Stimulated activated CD8-positive, alpha-beta memory T cell treated with anti-CD3 and anti-CD28 coated beads, Interleukin-15, amount 100 ng/mL, for 1 hour (primary cell): Measurements from ENCODE around the gene GNB3.
"Not testable (repeated sequence)": the region's sequence is repeated elsewhere in the genome, so short reads cannot be mapped to it uniquely, and the experiment has no call there.

Experiments used
- DNase-seq: peaks from one replicate; pipeline ENCODE4 v3.0.0-alpha.2; 2020; ENCODE audit warnings: low read depth

Gene GNB3

GRCh38 chr12:6860942-6861341 lies 20.2 kb downstream of the GNB3 start:
- no peak for DNase-seq

GRCh38 chr12:6861391-6861790 lies 20.7 kb downstream of the GNB3 start:
- no peak for DNase-seq

- DNase-seq, result no peak
Observed at GRCh38 chr12:6863033-6863432, 22.3 kb downstream of the GNB3 start.

DNA sequence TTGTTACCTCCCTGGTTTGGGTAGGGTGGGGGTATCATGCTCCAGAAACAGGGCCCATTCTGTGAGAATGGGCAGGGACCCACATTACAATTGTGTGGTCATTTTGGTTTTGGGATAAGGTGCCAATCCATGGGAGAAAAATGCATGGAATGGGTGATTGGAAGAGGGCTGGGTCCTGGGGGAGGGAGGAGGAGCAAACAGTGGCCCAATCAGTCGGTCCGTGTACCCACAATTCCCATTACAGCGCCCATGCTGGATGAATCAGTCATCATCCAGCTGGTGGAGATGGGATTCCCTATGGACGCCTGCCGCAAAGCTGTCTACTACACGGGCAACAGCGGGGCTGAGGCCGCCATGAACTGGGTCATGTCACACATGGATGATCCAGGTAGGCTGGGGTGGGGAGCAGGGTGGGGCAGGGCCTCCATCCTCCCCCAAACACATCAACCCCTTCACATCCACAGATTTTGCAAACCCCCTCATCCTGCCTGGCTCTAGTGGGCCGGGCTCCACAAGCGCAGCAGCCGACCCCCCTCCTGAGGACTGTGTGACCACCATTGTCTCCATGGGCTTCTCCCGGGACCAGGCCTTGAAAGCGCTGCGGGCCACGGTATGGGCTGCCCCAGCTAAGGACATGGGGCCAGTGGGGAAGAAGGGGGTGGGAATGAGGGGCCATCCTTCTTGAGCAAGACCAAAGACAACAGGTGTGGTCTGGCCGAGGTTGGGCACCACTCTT lies 23.0 kb downstream of the GNB3 start:
- no peak for DNase-seq

GRCh38 chr12:6865307-6865706 lies 24.6 kb downstream of the GNB3 start:
- DNase-seq, result not testable (repeated sequence)

- no peak for DNase-seq
Observed at GRCh38 chr12:6866163-6866919, 25.6 kb downstream of the GNB3 start.

- DNase-seq, result no peak
Observed at GRCh38 chr12:6866920-6867412, 26.2 kb downstream of the GNB3 start.

GRCh38 chr12:6867413-6868210 lies 26.9 kb downstream of the GNB3 start, which contains the start of gene TPI1:
Gene TPI1, plus strand, starts transcription at chr12:6867531. Its CDS starts 36 bp downstream, at chr12:6867567.
- DNase-seq, result peak; percentile 61

DNA sequence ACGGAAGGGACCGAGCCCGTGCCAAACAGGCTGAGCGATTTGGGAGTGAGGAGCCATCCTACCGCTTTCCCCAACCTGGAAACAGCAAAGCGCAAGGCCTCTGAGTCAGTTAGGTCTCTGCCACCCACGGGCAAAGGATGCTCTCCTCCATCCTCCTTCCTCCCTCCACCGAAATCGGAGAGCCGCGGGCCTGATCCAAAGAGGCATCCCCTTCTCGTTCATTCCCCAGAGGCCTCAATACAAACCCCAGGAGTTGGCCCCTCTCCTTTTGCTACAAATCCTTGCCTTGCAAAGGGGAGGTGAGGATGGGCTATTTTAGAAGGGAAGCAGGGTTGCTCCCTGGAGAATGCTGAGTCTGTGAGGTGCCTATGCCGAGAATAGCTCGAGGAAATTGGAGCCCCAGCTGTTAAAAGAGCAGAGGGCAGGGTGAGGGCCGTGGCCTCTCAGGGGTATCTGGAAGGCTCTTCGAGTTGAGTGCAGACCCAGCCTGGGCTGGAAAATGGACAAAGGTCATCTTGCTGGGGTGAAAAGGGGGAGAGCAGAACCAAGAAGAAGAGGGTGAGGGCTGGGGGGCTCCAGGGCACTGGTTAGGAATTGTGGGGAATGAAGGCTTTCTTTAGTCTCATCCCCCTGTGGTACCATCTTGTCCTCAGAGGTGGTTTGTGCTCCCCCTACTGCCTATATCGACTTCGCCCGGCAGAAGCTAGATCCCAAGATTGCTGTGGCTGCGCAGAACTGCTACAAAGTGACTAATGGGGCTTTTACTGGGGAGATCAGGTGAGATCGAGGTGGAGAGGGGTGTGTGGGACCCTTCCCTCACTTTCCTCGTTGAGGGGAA lies 27.7 kb downstream of the GNB3 start:
- DNase-seq, result no peak

DNA sequence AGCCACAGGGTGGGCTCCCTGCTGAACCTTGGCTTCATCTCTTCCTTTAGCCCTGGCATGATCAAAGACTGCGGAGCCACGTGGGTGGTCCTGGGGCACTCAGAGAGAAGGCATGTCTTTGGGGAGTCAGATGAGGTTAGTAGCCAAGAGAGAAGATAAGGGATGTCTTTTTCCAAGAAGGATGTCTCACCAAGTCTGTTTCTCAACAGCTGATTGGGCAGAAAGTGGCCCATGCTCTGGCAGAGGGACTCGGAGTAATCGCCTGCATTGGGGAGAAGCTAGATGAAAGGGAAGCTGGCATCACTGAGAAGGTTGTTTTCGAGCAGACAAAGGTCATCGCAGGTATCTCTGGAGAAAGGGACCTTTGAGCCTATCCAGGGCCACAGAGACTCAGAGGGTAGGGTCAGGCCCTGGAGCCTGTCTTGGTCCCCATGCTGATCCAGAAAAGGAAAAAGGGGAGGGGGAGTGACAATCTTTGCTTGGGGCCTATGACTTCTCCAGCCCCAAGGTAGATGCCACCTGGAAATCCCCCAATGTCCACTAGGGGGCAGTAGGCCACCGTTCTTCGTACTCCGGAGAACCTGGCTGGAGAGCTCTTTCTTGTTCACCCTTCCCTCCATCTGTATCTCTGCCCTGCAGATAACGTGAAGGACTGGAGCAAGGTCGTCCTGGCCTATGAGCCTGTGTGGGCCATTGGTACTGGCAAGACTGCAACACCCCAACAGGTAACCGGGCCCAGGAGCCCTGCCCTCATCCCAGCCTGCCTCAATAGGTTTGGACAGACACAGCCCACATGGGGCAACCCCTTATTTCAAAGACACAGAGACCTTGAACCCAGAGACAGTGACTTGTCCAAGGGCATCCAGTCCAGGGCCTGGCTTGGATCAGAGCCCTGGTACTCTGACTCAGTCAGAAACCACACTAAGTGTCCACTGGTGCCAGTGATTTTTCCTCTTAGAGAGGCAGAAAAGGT lies 28.6 kb downstream of the GNB3 start:
- DNase-seq, result peak; percentile 82

- DNase-seq, result not testable (repeated sequence)
Observed at GRCh38 chr12:6870304-6870703, 29.6 kb downstream of the GNB3 start.

DNA sequence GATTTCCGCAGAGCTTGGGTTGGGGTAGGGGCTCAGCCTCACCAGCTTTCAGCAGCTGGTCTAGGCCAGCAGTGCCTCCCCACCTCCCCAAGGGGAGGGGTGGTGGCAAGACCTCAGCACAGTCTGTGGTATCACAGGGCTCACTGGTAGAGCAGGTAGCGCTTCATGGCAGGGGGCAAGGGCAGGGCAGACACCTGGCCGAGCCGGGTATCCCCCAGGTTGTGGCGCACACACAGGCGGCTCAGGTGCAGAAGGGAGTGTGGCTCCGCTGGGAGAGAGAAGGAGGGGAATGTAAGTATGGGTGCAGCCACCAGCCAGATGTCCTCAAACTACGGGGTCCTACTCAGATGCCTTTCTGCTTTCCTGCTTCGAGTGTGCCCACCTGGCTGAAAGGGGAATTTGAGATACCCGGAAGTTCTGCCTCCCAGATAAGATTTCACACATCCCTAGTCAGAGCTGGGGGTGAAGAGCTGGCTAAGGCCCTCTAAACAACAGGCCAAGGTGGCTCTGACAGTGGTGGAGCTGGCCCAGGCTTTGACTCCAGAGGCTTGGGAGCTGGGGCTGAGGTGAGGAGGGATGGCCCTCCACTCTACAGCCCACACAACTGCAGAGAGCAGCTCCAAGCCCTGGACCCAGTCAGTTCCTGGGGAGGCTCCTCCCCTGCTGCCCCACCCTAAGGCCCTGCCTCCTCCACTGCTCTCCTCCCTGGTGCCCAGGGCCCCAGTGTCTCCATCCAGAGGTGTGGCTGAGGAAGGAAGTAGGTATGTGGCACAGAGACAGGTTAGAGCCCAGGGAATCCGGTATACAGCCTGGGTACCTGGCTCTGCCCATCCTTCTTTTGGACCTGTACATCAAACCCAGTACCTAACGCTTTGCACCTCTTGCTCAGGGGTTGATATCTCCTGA lies 30.6 kb downstream of the GNB3 start:
- no peak for DNase-seq

DNA sequence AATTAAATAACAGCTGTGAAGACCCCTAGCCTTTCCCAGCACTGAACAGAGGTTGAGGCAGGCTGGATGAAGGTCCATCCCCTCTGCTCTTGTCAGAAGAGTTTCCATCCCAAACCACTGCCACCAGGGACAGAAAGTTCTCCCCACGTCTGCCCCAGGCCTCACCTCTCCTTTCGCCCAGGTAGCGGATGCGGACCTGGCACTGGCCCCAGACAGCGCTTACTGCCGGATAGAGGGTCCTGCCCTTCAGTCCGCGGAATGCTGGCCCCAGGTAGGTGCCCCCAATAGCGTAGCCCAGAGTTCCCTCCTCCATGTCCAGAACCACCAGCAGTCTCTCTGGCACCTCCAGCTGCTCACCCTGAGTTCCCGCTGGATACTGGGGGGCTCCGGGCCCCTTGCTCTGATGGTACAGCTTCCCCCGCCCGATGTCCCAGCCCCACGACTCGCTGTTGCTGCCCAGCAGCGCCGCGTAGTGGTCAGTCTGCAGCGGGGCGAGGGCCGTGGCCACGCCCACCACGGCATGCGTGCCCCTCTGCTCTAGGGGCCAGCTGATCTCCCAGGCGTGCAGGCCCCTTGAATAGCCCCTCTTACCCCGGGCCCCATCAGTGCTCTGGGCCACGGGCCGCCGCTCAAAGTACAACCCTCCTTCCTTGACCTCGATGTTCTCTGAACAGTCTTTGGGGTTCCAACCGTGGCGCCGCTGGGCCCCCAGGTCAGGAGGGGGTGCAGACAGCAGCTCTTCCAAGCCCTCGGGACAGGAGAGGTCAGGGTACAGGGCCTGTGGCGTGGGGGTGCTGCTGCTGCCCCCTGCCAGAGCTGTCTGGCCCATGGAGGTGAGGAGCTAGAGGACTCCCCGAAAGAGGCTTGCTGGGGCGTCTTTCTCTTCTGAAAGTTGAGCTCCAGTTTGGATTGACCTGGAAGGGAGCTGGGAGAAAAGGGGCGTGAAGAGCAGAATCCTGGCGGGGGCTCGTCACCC lies 31.6 kb downstream of the GNB3 start:
- DNase-seq, result peak; percentile 76

- peak; percentile 99 for DNase-seq
Observed at GRCh38 chr12:6873094-6874014, 32.6 kb downstream of the GNB3 start, which contains the start of gene SPSB2. Gene SPSB2, minus strand, starts transcription at chr12:6873303. Its CDS starts 402 bp downstream, at chr12:6872901.

- DNase-seq, result not testable (repeated sequence)
Observed at GRCh38 chr12:6874015-6874368, 33.3 kb downstream of the GNB3 start.

DNA sequence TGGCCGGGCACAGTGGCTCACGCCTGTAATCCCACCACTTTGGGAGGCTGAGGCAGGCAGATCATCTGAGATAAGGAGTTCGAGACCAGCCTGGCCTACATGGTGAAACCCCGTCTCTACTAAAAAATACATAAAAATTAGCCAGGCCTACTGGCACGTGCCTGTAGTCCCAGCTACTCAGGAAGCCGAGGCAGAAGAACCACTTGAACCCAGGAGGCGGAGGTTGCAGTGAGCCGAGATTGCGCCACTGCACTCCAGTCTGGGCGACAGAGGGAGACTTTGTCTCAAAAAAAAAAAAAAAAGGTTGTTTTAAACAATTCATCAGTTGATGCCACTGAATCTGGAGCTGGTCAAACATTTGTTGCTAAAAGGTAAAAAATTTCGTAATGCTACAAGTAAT lies 39.1 kb downstream of the GNB3 start:
- DNase-seq, result not testable (repeated sequence)

GRCh38 chr12:6883252-6883651 lies 42.5 kb downstream of the GNB3 start:
- DNase-seq, result no peak
